ENCODE results near the gene TMTC2. TPM values are rescaled to one million over a fixed set of nuclear protein-coding genes. Genes with fewer than 3 reads are reported as not detected.

TMTC2 gene
- total and polyA plus RNA-seq, 2 experiments from 2014 or later, result 0.36 to 5.6 TPM

DNA sequence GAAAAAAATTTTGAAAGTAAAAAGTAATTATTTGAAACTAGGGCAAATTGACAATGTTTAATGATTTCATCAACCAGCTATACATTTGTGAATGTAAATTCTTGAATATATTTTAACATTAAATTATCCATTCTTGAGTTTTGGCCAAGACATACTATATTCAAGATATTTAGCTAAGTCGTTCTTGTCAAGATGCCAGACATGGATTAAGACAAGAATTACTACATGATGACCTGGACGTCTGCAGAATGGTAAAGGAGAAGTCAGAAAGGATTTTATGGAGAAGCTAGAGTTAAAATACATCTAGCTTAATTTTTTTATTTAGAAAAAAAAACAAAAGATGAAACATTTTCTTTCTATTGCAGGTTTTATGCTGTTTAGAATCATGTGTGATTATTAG lies 255.8 kb downstream of the TMTC2 start:
- no peak for DNase-seq
- no peak overlapping the region for H3K4me3 ChIP-seq
- H3K9me2 ChIP-seq (ENCODE audit: insufficient read depth), result no peaks in the 10 kb centered on the region
- H4K20me1 ChIP-seq (ENCODE audit: insufficient read depth), result no peaks in the 10 kb centered on the region
- in situ Hi-C loops (cut with MboI), result no loop called here
- H3K9ac ChIP-seq, result no peak overlapping the region
- H3K27me3 ChIP-seq (replicated peaks; ENCODE audit: insufficient read depth), result no peaks in the 10 kb centered on the region
- TF ChIP-seq EZH2phosphoT487 (IDR thresholded peaks at IDR 0.05; ENCODE audit: insufficient read depth, low read depth) (no peak), EZH2 (IDR thresholded peaks at IDR 0.05; ENCODE audit: insufficient read depth, poor library complexity, severe bottlenecking) (no peak)
- no peaks in the 10 kb centered on the region for H3K9me3 ChIP-seq (ENCODE audit: low read depth)
- H3K27ac ChIP-seq, result no peak overlapping the region
- no peaks in the 10 kb centered on the region for H3K36me3 ChIP-seq (ENCODE audit: low read depth)
- H3K4me1 ChIP-seq (ENCODE audit: insufficient read depth), result no peaks in the 10 kb centered on the region
- H3K79me2 ChIP-seq (ENCODE audit: insufficient read depth), result no peaks in the 10 kb centered on the region
- 67 to 70% methylated on average over 2 of the region's 2 CpGs for WGBS, 2 experiments (ENCODE audit: low coverage in 1 of 2, low lambda C conversion rate in 2 of 2, missing lambda C conversion rate in 2 of 2)
- H3F3A ChIP-seq (ENCODE audit: insufficient read depth), result no peaks in the 10 kb centered on the region
- no peak overlapping the region for H2AFZ ChIP-seq
- no peak overlapping the region for H3K4me2 ChIP-seq (ENCODE audit: unreplicated experiment)

DNA sequence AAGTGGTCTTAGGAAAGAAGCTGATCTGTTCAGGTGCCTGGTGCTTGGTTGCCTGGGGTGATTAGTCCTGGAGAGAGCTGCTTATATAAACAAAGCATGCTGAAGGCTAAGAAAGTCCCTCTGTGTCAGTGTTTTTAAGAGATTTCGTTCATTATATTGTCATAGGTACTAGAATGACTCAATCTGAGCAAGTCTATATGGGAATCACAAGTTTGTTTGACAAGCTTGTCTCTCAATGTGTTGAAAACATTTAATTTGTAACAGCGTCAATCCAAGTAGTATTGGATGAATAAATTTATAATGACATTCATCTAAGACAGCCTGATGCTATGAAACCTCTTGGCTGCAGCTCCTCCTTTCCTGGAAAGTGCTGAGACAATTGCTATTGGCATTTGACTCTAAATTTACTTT lies 256.3 kb downstream of the TMTC2 start:
- DNase-seq, result no peak
- H3K79me2 ChIP-seq (ENCODE audit: insufficient read depth), result no peaks in the 10 kb centered on the region
- H3K9me2 ChIP-seq (ENCODE audit: insufficient read depth), result no peaks in the 10 kb centered on the region
- no peaks in the 10 kb centered on the region for H3K4me1 ChIP-seq (ENCODE audit: insufficient read depth)
- no peaks in the 10 kb centered on the region for H3K27me3 ChIP-seq (replicated peaks; ENCODE audit: insufficient read depth)
- no peak overlapping the region for H3K4me3 ChIP-seq
- no peaks in the 10 kb centered on the region for H4K20me1 ChIP-seq (ENCODE audit: insufficient read depth)
- in situ Hi-C loops (cut with MboI), result no loop called here
- no peak overlapping the region for H2AFZ ChIP-seq
- 32 to 39% methylated on average over 2 of the region's 2 CpGs for WGBS, 2 experiments (ENCODE audit: low coverage in 1 of 2, low lambda C conversion rate in 2 of 2, missing lambda C conversion rate in 2 of 2)
- no peak for TF ChIP-seq EZH2phosphoT487 (IDR thresholded peaks at IDR 0.05; ENCODE audit: insufficient read depth, low read depth)
- TF ChIP-seq EZH2 (IDR thresholded peaks at IDR 0.05; ENCODE audit: insufficient read depth, poor library complexity, severe bottlenecking), result no peak
- no peaks in the 10 kb centered on the region for H3F3A ChIP-seq (ENCODE audit: insufficient read depth)
- no peaks in the 10 kb centered on the region for H3K36me3 ChIP-seq (ENCODE audit: low read depth)
- H3K9ac ChIP-seq, result no peak overlapping the region
- no peak overlapping the region for H3K4me2 ChIP-seq (ENCODE audit: unreplicated experiment)
- no peak overlapping the region for H3K27ac ChIP-seq
- no peaks in the 10 kb centered on the region for H3K9me3 ChIP-seq (ENCODE audit: low read depth)

DNA sequence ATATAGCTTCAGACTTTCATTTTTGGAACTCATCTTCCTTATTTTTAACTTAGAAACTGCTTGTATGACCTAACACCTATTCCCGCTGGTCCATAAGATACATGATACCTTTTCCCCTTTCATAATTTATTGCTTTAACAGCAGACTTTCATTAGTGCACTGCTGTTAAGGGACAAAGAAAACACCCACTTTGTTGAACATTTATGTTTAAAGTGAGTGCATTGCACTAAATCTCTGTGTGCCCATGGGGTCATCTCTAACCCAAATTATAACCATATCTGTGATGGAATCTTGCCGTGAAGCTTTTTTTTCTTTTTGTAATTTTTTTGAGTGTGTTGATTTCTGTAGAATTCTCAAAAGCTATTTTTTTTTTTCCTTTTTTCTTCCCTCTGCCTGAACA lies 261.8 kb downstream of the TMTC2 start:
- Histone ChIP-seq H3K9me2 (ENCODE audit: insufficient read depth) (no peaks in the 10 kb centered on the region), H3K9me3 (ENCODE audit: low read depth) (no peaks in the 10 kb centered on the region), H3K4me2 (ENCODE audit: unreplicated experiment) (no peak overlapping the region), H4K20me1 (ENCODE audit: insufficient read depth) (no peaks in the 10 kb centered on the region), H3K27ac (no peak overlapping the region), H3K4me1 (ENCODE audit: insufficient read depth) (no peaks in the 10 kb centered on the region), H2AFZ (no peak overlapping the region), H3F3A (ENCODE audit: insufficient read depth) (no peaks in the 10 kb centered on the region), H3K9ac (no peak overlapping the region), H3K27me3 (replicated peaks; ENCODE audit: insufficient read depth) (no peaks in the 10 kb centered on the region), H3K79me2 (ENCODE audit: insufficient read depth) (no peaks in the 10 kb centered on the region), H3K36me3 (ENCODE audit: low read depth) (no peaks in the 10 kb centered on the region), H3K4me3 (no peak overlapping the region)
- WGBS, 2 experiments (ENCODE audit: low coverage in 1 of 2, low lambda C conversion rate in 2 of 2, missing lambda C conversion rate in 2 of 2), result 73 to 77% methylated on average over 2 of the region's 2 CpGs
- TF ChIP-seq EZH2 (IDR thresholded peaks at IDR 0.05; ENCODE audit: insufficient read depth, poor library complexity, severe bottlenecking) (no peak), EZH2phosphoT487 (IDR thresholded peaks at IDR 0.05; ENCODE audit: insufficient read depth, low read depth) (no peak)
- no peak for DNase-seq
- in situ Hi-C loops (cut with MboI), result no loop called here

DNA sequence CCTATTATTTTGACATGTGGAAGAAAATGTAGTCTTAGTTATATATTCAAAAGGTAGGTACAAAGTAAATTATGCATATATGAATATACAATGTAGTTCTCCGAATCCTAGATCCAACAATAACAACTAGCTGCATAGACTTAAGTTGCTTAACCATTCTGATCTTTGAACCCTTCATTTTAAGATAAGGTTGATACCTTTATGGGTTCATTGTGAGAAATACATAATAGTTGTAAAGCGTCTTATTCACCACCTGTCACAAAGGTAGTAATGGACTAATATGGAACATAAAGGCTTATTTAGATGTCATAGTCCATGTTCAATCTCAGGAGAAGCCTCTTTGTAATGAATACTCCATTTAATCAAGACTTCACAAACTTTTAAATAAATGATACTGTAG lies 263.6 kb downstream of the TMTC2 start:
- Histone ChIP-seq H3K4me2 (ENCODE audit: unreplicated experiment) (no peak overlapping the region), H3K9me3 (ENCODE audit: low read depth) (no peaks in the 10 kb centered on the region), H4K20me1 (ENCODE audit: insufficient read depth) (no peaks in the 10 kb centered on the region), H3K36me3 (ENCODE audit: low read depth) (no peaks in the 10 kb centered on the region), H3K4me3 (no peak overlapping the region), H3K27me3 (replicated peaks; ENCODE audit: insufficient read depth) (no peaks in the 10 kb centered on the region), H3K9me2 (ENCODE audit: insufficient read depth) (no peaks in the 10 kb centered on the region), H3K4me1 (ENCODE audit: insufficient read depth) (no peaks in the 10 kb centered on the region), H3K27ac (no peak overlapping the region), H2AFZ (no peak overlapping the region), H3F3A (ENCODE audit: insufficient read depth) (no peaks in the 10 kb centered on the region), H3K79me2 (ENCODE audit: insufficient read depth) (no peaks in the 10 kb centered on the region), H3K9ac (no peak overlapping the region)
- DNase-seq, result no peak
- in situ Hi-C loops (cut with MboI), result no loop called here
- WGBS, 2 experiments (ENCODE audit: low coverage in 1 of 2, low lambda C conversion rate in 2 of 2, missing lambda C conversion rate in 2 of 2), result 89 to 93% methylated on average over 2 of the region's 2 CpGs
- TF ChIP-seq EZH2 (IDR thresholded peaks at IDR 0.05; ENCODE audit: insufficient read depth, poor library complexity, severe bottlenecking) (no peak), EZH2phosphoT487 (IDR thresholded peaks at IDR 0.05; ENCODE audit: insufficient read depth, low read depth) (no peak)

DNA sequence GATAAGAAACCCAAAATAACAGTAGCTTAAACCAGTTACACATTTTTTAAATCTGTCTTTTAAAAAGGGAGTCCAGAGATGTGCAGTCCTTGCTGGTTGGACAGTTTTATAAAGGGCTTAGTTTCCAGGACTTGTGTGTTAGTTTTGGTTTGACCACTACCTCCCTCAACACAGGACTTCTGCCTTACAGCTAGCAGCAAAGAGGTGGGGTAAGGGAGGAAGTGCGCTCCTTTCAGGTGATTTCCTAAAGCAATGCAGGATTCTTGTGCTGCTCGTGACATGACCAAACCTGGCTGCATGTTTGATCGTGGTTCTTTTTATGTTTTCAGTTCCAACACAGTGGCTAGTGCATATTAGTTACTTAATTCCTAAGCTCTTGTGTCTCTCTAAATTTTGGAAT lies 266.2 kb downstream of the TMTC2 start:
- no peak for TF ChIP-seq EZH2 (IDR thresholded peaks at IDR 0.05; ENCODE audit: insufficient read depth, poor library complexity, severe bottlenecking)
- TF ChIP-seq EZH2phosphoT487 (IDR thresholded peaks at IDR 0.05; ENCODE audit: insufficient read depth, low read depth), result no peak
- Histone ChIP-seq H3K9me2 (ENCODE audit: insufficient read depth) (no peaks in the 10 kb centered on the region), H3K27me3 (replicated peaks; ENCODE audit: insufficient read depth) (no peaks in the 10 kb centered on the region), H3K27ac (no peak overlapping the region), H3K4me3 (no peak overlapping the region), H3K9me3 (ENCODE audit: low read depth) (no peaks in the 10 kb centered on the region), H3K4me2 (ENCODE audit: unreplicated experiment) (no peak overlapping the region), H3K79me2 (ENCODE audit: insufficient read depth) (no peaks in the 10 kb centered on the region), H2AFZ (no peak overlapping the region), H3K36me3 (ENCODE audit: low read depth) (no peaks in the 10 kb centered on the region), H4K20me1 (ENCODE audit: insufficient read depth) (no peaks in the 10 kb centered on the region), H3F3A (ENCODE audit: insufficient read depth) (no peaks in the 10 kb centered on the region), H3K9ac (no peak overlapping the region), H3K4me1 (ENCODE audit: insufficient read depth) (no peaks in the 10 kb centered on the region)
- 88 to 93% methylated on average over 3 of the region's 3 CpGs for WGBS, 2 experiments (ENCODE audit: low coverage in 1 of 2, low lambda C conversion rate in 2 of 2, missing lambda C conversion rate in 2 of 2)
- in situ Hi-C loops (cut with MboI), result no loop called here
- DNase-seq, result no peak

Measured in GM23248 (cell line).